ENCODE results near the gene ACTL9. TPM values are rescaled to one million over a fixed set of nuclear protein-coding genes. Genes with fewer than 3 reads are reported as not detected.

Gene ACTL9
- total and polyA plus RNA-seq, 2 donors (not counting 3 experiments of a cell fraction or from before 2014, with no cell fraction given): not detected

GRCh38 chr19:8665468-8666213, 33.0 kb downstream of the ACTL9 start:
- POLR2A ChIA-PET: no interaction called here
- no peaks in the 10 kb centered on the region for H4K20me1 ChIP-seq (replicated peaks; ENCODE audit: control insufficient read depth, extremely low read depth, insufficient read depth, low read length)
- H3K4me2 ChIP-seq (ENCODE audit: insufficient read depth, low read length): no peak overlapping the region
- H3K9me1 ChIP-seq (replicated peaks; ENCODE audit: control insufficient read depth, extremely low read depth, insufficient read depth, low read length): no peaks in the 10 kb centered on the region
- FAIRE-seq: no peak
- H3K9me3 ChIP-seq (replicated peaks; ENCODE audit: control insufficient read depth, insufficient read depth, low read length): no peaks in the 10 kb centered on the region
- no peak for DNase-seq (ENCODE audit: low read depth, low spot score)
- no peaks in the 10 kb centered on the region for H3K36me3 ChIP-seq (ENCODE audit: control insufficient read depth in 2 of 2, extremely low read depth in 1 of 2, insufficient read depth in 2 of 2, low read length in 2 of 2)
- H3K4me1 ChIP-seq (ENCODE audit: control insufficient read depth, extremely low read depth, insufficient read depth, low read length): no peaks in the 10 kb centered on the region
- H2AFZ ChIP-seq (ENCODE audit: low read depth, low read length): no peak overlapping the region
- dilution Hi-C loops (cut with MboI; ENCODE audit: extremely low pct_ligation_motif_present, low sequenced_read_pairs): no loop called here
- H3K9ac ChIP-seq (replicated peaks; ENCODE audit: extremely low read depth, insufficient read depth, low read length): no peak overlapping the region
- no peaks in the 10 kb centered on the region for H3K27me3 ChIP-seq (ENCODE audit: control insufficient read depth in 2 of 2, insufficient read depth in 2 of 2, low read length in 2 of 2)
- H3K4me3 ChIP-seq (replicated peaks in 1 of 3; ENCODE audit: insufficient read depth in 1 of 3, low read depth in 1 of 3, low read length in 3 of 3): no peak overlapping the region
- BruUV-seq (replicated peaks): no TSS peak
- intact Hi-C loops (cut with micrococcal nuclease): no loop called here
- CTCF ChIA-PET: interaction anchor here (0.8 kb wide), 1 partner anchor 10 kb away, joined by 3 read pairs; no protein-coding TSS in a partner anchor
- no peaks in the 10 kb centered on the region for H3K79me2 ChIP-seq (ENCODE audit: control insufficient read depth, insufficient read depth, low read length)
- no peak for TF ChIP-seq MYC (IDR thresholded peaks at IDR 0.05; ENCODE audit: low read depth, low read length)
- no peak for TF ChIP-seq JUN (IDR thresholded peaks at IDR 0.05; ENCODE audit: borderline replicate concordance, insufficient read depth, insufficient read length, low read depth)
- TF ChIP-seq, protein P1, sequence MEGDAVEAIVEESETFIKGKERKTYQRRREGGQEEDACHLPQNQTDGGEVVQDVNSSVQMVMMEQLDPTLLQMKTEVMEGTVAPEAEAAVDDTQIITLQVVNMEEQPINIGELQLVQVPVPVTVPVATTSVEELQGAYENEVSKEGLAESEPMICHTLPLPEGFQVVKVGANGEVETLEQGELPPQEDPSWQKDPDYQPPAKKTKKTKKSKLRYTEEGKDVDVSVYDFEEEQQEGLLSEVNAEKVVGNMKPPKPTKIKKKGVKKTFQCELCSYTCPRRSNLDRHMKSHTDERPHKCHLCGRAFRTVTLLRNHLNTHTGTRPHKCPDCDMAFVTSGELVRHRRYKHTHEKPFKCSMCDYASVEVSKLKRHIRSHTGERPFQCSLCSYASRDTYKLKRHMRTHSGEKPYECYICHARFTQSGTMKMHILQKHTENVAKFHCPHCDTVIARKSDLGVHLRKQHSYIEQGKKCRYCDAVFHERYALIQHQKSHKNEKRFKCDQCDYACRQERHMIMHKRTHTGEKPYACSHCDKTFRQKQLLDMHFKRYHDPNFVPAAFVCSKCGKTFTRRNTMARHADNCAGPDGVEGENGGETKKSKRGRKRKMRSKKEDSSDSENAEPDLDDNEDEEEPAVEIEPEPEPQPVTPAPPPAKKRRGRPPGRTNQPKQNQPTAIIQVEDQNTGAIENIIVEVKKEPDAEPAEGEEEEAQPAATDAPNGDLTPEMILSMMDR (IDR thresholded peaks at IDR 0.05; ENCODE audit: extremely low read depth in 1 of 2, insufficient read depth in 1 of 2, low read depth in 1 of 2, low read length in 2 of 2): no peak
- TF ChIP-seq POLR2A (IDR thresholded peaks at IDR 0.05; ENCODE audit: low read depth, low read length): no peak
- TF ChIP-seq FOS (IDR thresholded peaks at IDR 0.05; ENCODE audit: borderline replicate concordance, insufficient read depth, low read length): no peak
- TF ChIP-seq POLR2AphosphoS5 (IDR thresholded peaks at IDR 0.05; ENCODE audit: insufficient read depth, low read depth, low read length): no peak
- no peak for TF ChIP-seq EZH2 (IDR thresholded peaks at IDR 0.05; ENCODE audit: borderline replicate concordance, low read depth, low read length, severe bottlenecking)
- TF ChIP-seq, protein P2, sequence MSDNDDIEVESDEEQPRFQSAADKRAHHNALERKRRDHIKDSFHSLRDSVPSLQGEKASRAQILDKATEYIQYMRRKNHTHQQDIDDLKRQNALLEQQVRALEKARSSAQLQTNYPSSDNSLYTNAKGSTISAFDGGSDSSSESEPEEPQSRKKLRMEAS (IDR thresholded peaks at IDR 0.05; ENCODE audit: insufficient read depth, insufficient read length): no peak
- TF ChIP-seq GATA2 (IDR thresholded peaks at IDR 0.05; ENCODE audit: insufficient read depth, insufficient read length, low read depth, low read length): no peak
- H3K27ac ChIP-seq (ENCODE audit: insufficient read depth, low read depth, low read length): no peak overlapping the region
